T-helper 2 cell treated with Interferon-gamma antibody and Interleukin-4, amounts not matched to agents 100 ng/mL and 5 ng/mL, for 36 hours (primary cell): ENCODE measurements around the gene LPCAT1. TPM values are rescaled to one million over a fixed set of nuclear protein-coding genes. Genes with fewer than 3 reads are reported as not detected.
"Not testable (repeated sequence)": the region's sequence is repeated elsewhere in the genome, so short reads cannot be mapped to it uniquely, and the experiment has no call there.

Source experiments
- intact Hi-C: fragments of 100-400 bp; cut with micrococcal nuclease; formaldehyde crosslinking; loops from one replicate; pipeline ENCODE4 v1.15.1; 2023
- total RNA-seq: library from RNA; stranded (reverse); gene quantifications from 2 replicates; pipeline ENCODE4 v1.2.3, GENCODE V29; 2022

The LPCAT1 gene
- total RNA-seq, 1 donor from 2014 or later = 73.9 TPM

DNA sequence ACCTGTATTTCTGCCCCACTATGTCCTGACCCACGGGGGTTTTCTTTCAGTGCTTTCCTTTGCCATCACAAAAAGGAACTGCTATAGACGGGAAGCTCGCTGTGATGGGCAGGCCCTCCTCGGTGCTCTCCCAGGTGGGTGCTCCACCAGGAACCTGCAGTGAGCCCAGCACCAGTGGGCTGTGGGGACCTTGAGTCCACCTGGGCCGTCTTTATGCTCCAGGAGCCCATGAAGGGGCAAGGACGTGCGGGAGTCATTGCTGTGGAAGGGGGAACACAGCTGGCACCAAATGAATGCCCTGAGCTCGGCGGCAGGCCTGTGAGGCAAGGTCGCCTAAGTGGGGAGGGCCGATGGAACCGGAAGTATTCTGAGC, 41.8 kb downstream of the LPCAT1 start:
- intact Hi-C loops = no loop called here

GRCh38 chr5:1481266-1481958, 42.3 kb downstream of the LPCAT1 start:
- intact Hi-C loops = no loop called here

DNA sequence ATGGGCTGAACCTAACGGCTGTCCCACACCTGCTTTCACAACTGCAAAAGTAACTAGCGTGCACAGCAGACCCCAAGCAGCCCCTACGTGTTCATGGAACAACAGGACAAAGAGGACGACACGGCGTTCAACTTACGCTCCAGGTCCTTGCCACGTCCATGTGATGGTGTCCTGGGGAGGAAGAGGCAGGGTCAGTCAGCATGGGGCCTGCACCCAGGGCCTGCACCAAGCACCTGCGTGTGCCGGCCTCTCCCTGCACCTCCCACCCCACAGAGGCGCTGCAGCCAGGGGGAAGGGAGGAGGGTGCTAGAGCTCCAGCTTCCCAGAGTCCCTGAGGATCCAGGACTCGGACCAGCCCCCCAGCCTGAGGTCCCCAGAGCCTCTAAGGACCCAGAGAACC, 43.0 kb downstream of the LPCAT1 start:
- intact Hi-C loops = no loop called here

- intact Hi-C loops = no loop called here
These were observed 43.5 kb downstream of the LPCAT1 start for GRCh38 chr5:1480217-1480616.

DNA sequence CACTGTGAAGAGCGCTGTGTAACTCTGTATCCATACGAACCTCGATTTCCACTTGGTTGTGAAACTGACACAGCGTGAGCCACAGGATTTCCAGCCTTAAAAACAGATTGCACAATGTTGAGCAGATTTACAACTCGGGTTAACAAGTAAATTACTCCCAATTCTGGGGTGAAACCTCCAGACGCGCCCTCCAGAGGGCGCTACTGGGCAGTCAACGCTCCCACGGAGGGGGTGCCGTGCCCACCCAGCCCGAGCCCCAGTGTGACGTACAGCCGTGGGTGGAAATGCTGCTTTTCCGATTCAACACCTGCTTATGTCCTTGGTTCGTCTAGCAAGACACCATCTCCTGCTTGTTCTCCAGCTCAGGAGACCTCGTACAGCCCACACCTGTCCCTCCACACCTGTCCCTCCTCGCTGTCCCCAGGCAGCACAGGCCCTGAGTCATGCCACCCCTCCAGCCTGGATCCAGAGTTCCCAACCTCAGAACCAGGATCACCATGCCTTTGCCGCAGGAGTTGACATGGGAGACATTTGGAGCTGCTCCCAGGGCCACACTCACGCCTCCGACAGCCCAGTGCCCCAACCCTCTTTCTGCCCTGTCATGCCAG, 44.1 kb downstream of the LPCAT1 start:
- intact Hi-C loops = loop anchor here (1.0 kb wide), 1 partner anchor 162 kb away; no protein-coding TSS in a partner anchor

GRCh38 chr5:1479066-1479465, 44.7 kb downstream of the LPCAT1 start:
- intact Hi-C loops = loop anchor here (1.0 kb wide), 1 partner anchor 162 kb away; no protein-coding TSS in a partner anchor

- intact Hi-C loops = loop anchor here (1.0 kb wide), 1 partner anchor 163 kb away; no protein-coding TSS in a partner anchor
These were observed 45.3 kb downstream of the LPCAT1 start for GRCh38 chr5:1478271-1479035.

DNA sequence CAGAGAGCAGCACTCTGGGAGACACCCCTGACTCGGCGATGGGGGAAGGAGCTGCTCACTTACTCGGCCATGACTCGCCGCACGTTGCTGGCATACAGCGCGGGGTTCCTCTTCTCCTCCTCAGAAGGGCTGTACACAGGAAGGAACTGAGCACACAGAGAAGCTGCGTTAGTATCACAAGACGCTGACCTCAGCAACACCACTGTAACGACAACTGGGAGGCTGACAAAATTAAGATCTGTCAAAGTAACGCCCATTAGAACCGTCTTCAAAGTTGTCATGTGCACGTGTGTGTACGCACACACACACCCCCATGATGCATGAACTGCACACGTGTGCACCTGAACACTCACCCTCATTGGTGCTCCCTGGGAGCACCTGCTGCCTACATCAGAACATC, 46.4 kb downstream of the LPCAT1 start:
- intact Hi-C loops = no loop called here

GRCh38 chr5:1476967-1477310, 46.8 kb downstream of the LPCAT1 start:
- intact Hi-C loops = no loop called here

DNA sequence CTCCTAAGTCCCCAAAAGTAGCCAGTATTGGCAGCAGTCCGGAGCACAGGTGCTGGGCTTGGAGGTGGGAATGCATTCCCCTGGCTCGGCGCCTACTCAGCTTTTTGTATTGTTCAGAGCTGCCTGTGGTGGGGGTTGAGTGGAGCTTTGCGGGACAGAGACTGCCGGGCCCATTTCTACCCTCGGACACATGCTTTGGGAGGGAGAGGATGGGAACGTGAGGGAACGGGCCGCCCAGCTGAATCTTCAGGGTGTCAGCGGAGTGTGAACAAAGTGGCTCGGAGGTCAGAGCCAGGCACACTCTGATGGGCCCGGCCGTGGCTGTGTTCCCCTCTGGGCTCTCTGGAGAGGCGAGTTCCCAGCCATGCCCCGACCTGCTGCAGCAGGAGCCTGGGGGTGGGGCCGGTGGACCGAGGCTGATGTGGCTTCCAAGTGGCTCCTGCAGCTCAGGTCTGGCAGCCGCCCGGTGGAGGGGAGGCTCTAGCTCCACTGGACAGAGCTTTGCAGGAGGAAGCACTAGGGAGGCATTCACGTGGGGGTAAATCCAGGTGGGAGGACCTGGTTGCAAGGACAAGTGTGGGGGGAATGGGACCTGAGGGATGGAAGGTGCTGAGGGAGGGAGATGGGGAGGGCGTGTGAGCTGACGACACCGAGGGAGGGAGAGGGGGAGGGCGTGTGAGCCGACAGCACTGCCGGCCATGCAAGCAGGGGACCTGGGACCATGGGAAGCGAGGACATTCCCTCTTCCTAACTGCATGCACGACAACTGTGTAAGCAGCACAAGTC, 47.4 kb downstream of the LPCAT1 start:
- intact Hi-C loops = no loop called here

GRCh38 chr5:1475544-1475900, 48.2 kb downstream of the LPCAT1 start:
- intact Hi-C loops = not testable (repeated sequence)

DNA sequence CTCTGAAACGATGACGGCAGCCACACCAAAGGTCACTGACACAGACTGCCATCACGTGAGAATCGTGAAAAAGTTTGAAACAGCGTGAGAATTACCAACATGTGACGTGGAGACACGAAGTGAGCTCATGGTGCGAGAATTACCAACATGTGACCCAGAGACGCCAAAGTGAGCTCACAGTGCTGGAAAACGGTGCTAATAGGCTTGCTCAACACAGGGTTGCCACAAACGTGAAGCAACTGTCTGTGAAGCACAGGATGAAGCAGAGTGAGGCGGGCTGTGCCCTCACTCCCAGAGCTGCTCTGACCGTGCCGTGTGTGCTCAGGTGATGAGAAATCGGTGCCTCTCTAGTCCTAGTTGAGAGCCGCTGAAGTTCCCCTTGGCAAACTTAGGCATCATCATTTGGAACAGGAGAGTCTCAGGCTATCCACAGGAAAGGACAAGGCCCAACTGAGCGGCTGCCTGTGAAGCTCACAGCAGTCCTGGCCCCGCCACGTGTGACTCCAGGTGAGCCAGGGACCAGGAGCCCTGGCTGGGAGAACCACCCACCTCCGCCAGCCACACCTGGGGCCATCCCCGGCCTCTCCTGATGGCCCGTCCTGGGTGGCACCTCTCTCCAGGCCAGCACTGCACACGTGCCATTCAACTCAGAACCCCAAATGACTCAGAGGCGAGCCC, 48.8 kb downstream of the LPCAT1 start:
- intact Hi-C loops = no loop called here

GRCh38 chr5:1474183-1474839, 49.4 kb downstream of the LPCAT1 start:
- intact Hi-C loops = no loop called here

- intact Hi-C loops = no loop called here
These were observed 50.0 kb downstream of the LPCAT1 start for GRCh38 chr5:1473746-1474145.

DNA sequence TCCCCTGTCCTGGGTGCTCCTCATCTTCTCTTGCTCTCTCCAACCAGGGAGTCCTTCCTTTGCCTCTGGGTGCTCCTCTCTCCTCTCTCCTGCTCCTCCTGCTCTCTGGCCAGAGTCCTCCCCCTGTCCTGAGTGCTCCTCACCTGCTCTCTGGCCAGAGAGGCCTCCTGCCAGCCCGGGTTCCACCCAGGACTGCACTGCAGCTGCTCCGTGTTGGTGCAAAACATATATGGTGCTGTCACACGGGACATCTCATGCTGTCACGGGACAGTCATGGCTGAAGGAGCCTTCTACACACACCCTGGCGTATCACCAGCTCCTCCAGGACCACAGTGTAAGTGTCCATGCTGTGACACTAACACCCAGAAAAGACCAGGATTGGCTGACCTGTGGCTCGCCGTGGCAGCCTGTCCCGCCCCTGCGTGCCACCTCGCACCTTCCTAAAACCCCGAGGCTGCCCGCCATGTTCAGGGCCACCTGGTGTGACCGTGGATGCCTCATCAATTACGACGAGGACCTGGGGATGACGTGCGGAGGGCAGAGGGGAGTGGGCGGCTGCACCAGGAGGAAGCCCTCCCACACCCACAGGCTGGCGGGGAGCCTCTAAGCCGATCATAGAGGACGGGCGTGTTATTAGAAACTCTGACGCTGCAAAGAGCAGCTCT, 50.7 kb downstream of the LPCAT1 start:
- intact Hi-C loops = no loop called here

GRCh38 chr5:1471997-1472963, 51.5 kb downstream of the LPCAT1 start:
- intact Hi-C loops = no loop called here

GRCh38 chr5:1471240-1471853, 52.4 kb downstream of the LPCAT1 start:
- intact Hi-C loops = no loop called here

GRCh38 chr5:1470762-1471211, 53.0 kb downstream of the LPCAT1 start:
- intact Hi-C loops = no loop called here
